Measurements from ENCODE around the gene NUDT22.
"Not testable (repeated sequence)": the region's sequence is repeated elsewhere in the genome, so short reads cannot be mapped to it uniquely, and the experiment has no call there.

Gene NUDT22

DNA sequence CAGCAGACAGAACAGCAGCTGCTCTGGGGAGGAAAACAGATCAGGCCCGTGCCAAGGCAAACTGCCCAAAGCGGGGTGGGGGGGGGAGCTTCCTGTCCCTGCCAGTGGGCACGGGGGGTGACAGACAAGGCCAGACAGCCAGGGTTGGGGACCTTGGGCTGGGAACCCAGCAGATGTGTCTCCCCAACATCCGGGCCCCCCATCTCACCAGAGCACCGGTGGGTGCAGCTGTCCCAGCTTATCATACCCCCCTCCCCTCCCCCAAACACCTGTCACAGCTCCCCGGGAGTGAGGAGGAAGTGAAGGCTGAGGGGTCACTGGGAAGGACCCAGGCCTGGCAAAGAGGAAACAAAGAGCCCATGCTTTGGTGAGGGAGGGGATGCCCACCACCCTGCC lies 19.3 kb downstream of the NUDT22 start:
- DNase-seq, result peak in 1 of 2 donors; percentile 90
- intact Hi-C loops (cut with DNase I; ENCODE audit: low total_unique reads), result no loop called here
- peaks cover 0 to 53% (median 39%) of the 10 kb centered on the region in 4 donors for H3K4me1 ChIP-seq

DNA sequence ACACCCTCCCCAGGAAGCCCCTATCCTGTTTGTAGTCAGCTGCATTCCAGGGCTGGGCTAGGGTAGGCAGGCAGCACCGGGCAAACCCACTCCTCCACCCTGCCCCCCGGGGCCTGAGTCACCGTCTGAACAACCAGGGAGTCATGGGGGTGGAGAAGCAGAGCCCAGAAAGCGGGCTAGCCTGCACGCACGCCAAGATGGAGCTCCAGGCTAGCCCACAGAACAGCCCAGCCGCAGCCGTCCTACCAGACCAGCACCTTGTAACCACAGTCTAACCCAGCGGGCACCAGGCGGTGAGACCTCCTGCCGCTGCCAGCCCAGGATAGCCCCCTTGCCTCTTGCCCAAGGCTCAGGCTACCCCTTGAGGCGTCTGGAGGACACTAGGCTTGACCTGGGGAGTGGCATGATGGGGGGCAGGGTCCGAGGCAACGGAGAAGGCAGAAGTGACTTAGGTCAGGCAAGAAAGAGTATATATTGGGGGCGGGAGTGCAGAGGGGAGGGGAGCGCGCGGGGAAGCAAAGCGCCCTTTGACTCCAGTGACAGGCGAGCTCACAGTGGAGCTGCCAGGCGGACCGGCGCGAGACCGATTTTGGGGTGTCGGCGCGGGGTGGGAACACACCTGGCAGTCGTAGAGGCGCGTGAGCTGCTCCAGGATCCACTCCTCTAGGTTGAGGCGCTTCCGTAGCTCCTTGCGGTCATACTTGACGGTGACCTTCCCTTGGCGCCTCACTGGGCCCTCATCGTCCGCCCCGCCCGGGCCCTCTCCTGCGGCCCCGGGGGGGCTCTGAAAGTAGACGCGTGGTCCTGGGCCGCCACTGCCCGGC lies 19.9 kb downstream of the NUDT22 start:
- H3K4me1 ChIP-seq, result peaks cover 0 to 57% (median 44%) of the 10 kb centered on the region in 4 donors
- peak; percentile 81 to 93 for DNase-seq
- H3K27me3 ChIP-seq, result no peaks in the 10 kb centered on the region
- H3K36me3 ChIP-seq, result peaks cover 0 to 15% (median 0%) of the 10 kb centered on the region in 3 donors
- H3K9me3 ChIP-seq, result no peaks in the 10 kb centered on the region
- peak overlapping the region; percentile 62 to 79 for H3K4me3 ChIP-seq
- peak overlapping the region; percentile 87 to 89 for H3K27ac ChIP-seq
- TF ChIP-seq, protein P1, sequence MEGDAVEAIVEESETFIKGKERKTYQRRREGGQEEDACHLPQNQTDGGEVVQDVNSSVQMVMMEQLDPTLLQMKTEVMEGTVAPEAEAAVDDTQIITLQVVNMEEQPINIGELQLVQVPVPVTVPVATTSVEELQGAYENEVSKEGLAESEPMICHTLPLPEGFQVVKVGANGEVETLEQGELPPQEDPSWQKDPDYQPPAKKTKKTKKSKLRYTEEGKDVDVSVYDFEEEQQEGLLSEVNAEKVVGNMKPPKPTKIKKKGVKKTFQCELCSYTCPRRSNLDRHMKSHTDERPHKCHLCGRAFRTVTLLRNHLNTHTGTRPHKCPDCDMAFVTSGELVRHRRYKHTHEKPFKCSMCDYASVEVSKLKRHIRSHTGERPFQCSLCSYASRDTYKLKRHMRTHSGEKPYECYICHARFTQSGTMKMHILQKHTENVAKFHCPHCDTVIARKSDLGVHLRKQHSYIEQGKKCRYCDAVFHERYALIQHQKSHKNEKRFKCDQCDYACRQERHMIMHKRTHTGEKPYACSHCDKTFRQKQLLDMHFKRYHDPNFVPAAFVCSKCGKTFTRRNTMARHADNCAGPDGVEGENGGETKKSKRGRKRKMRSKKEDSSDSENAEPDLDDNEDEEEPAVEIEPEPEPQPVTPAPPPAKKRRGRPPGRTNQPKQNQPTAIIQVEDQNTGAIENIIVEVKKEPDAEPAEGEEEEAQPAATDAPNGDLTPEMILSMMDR (IDR thresholded peaks at IDR 0.05), result no peak
- intact Hi-C loops (cut with DNase I; ENCODE audit: low total_unique reads), result no loop called here

More for the DNA sequence above, 19.3 kb downstream of the NUDT22 start:
- peaks cover 0 to 15% (median 0%) of the 10 kb centered on the region in 3 donors for H3K36me3 ChIP-seq
- H3K9me3 ChIP-seq, result no peaks in the 10 kb centered on the region
- H3K4me3 ChIP-seq, result peak overlapping the region; percentile 62 to 79
- peak overlapping the region; percentile 87 to 89 for H3K27ac ChIP-seq
- TF ChIP-seq, protein P1 (IDR thresholded peaks at IDR 0.05), result no peak
- H3K27me3 ChIP-seq, result no peaks in the 10 kb centered on the region

DNA sequence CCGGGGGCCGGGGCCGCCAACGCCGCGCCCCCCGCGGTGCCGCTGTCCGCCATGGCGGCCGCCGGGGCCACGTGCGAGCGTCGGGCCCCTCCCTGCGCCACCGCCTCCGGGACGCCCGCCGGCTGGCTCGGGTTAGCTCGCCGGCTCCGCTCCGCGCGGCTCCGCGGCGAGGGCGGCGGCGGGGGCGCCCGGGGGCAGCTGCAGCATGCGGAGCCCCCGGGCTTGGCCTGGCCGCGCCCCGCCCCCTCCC lies 20.5 kb downstream of the NUDT22 start:
- Histone ChIP-seq H3K4me3 (peak overlapping the region; percentile 62 to 79), H3K36me3 (peaks cover 0 to 15% (median 0%) of the 10 kb centered on the region in 3 donors), H3K27ac (peak overlapping the region; percentile 87 to 89), H3K4me1 (peaks cover 0 to 60% (median 44%) of the 10 kb centered on the region in 4 donors)
- DNase-seq; H3K9me3 ChIP-seq; intact Hi-C loops (cut with DNase I; ENCODE audit: low total_unique reads); H3K27me3 ChIP-seq: not testable (repeated sequence)

DNA sequence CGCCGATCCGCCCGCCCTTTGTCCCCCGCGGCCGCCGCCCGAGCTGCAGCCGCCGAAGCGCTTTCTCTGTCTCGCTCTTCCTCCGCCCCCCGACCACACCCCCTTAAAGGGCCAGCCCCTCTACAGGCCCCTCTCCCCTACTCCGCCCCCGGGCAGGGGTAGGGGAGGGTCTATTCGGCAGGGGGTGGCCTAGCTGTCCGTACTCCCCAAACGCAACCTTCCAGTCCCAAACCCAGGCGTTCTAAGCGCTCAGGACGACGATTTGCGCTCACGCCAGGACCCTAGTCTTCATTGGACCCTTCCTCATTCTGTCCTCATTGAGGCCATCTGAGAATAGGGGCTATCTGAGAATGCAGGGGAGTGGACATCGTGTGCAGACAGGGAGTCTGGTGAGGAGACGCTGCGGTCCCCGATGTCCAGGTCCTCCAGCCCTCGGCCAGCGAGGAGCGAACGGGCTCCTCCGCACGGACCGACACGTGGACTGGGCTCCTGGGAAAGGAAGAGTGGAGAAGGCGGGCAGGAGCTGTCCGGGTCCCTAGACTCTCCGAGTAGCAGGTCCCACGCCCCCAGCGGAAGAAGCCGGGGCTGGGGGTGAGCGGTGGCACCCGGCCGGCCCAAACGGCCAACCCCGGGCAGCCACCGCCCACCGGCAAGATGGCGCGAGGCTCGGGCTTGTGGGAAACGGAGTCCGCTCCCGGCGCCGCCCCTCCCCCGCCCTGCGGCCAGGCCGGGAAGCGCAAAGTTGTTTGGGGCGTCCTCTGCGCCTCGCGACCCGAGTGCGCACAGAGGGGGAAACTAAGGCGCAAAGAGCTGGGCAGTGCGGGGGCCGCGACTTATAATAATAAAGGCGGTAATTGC lies 21.0 kb downstream of the NUDT22 start, which contains the start of gene PPP1R14B:
Gene PPP1R14B (minus strand): TSS at position 73 of the 858 bp plus-strand sequence. CDS start 270 bp downstream, outside the sequence.
- H3K4me1 ChIP-seq, result peaks cover 0 to 61% (median 47%) of the 10 kb centered on the region in 4 donors
- DNase-seq, result peak; percentile 89 to 95
- H3K27ac ChIP-seq, result peak within 1 kb of the TSS; percentile 87 to 89
- peak within 1 kb of the TSS; percentile 62 to 79 for H3K4me3 ChIP-seq
- TF ChIP-seq, protein P1 (IDR thresholded peaks at IDR 0.05), result peak in 1 of 2 experiments; percentile 4
- peaks cover 0 to 15% (median 0%) of the 10 kb centered on the region in 3 donors for H3K36me3 ChIP-seq
- intact Hi-C loops (cut with DNase I; ENCODE audit: low total_unique reads), result no loop called here
- H3K9me3 ChIP-seq, result no peaks in the 10 kb centered on the region
- H3K27me3 ChIP-seq, result no peaks in the 10 kb centered on the region

DNA sequence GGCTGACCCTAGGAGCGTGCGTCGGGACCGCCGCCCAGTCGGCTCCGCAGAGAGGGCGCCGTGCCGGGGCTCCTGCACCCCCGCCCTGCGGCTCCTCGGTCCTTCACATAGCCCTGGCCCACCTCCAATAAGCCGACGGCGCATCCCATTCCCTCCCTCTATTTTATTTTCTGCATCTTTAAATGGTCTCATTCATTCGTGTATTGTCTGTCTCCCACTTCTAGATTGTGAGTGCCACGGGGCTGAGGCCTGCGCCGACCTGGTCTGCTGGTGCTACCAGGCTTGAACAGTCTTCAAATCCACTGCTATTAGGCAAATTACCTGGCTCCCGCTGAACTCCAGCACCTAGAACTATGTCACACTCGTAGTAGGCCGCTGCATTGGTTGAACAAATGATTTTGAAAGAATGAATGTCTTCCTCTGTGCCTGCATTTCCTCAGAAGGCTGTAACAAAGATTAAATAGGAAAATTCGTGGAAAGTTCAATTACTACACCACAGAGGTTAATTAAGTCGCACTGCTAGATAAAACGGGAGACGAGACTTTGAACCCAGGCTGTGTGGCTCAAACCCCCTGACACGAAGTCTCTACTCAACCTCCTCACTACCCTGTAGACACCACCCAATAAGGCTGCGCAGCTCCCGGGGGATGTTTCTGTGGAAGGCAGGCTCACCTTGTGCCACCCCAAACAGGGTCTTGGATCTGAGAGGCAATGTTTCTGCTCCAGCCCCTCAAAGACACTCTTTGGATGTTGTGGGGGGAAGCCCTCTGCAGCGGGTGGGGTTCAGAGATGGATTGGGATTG lies 21.9 kb downstream of the NUDT22 start:
- peak overlapping the region; percentile 87 for H3K27ac ChIP-seq
- TF ChIP-seq, protein P1 (IDR thresholded peaks at IDR 0.05), result no peak
- intact Hi-C loops (cut with DNase I; ENCODE audit: low total_unique reads), result no loop called here
- no peaks in the 10 kb centered on the region for H3K27me3 ChIP-seq
- peaks cover 0 to 61% (median 48%) of the 10 kb centered on the region in 4 donors for H3K4me1 ChIP-seq
- H3K4me3 ChIP-seq, result peak overlapping the region; percentile 62 to 79
- no peak for DNase-seq
- peaks cover 0 to 14% (median 0%) of the 10 kb centered on the region in 3 donors for H3K36me3 ChIP-seq
- H3K9me3 ChIP-seq, result no peaks in the 10 kb centered on the region

Data from tibial artery (tissue), 4 donors.